Upper lobe of right lung (tissue), 1 donor: ENCODE data around the gene FAM114A1. TPM values are rescaled to one million over a fixed set of nuclear protein-coding genes. Genes with fewer than 3 reads are reported as not detected.

ENCODE experiments used
- ATAC-seq: fragments of 200-7000 bp; cut with Tn5 transposase; one replicate; pipeline ENCODE4 v1.9.1; 2020; ENCODE audit warnings: mild to moderate bottlenecking, moderate library complexity
- DNase-seq: peaks from one replicate; pipeline ENCODE4 v3.0.0-alpha.2; 2020
- H3K27ac ChIP-seq: fragments of 200-600 bp; one replicate; pipeline ENCODE4 v1.8.0; 2022
- H3K27me3 ChIP-seq: fragments of 200-600 bp; one replicate; pipeline ENCODE4 v1.8.0; 2022; ENCODE audit warnings: mild to moderate bottlenecking
- H3K36me3 ChIP-seq: fragments of 200-600 bp; one replicate; pipeline ENCODE4 v1.8.0; 2022
- H3K4me1 ChIP-seq: fragments of 200-600 bp; one replicate; pipeline ENCODE4 v1.8.0; 2022
- H3K4me3 ChIP-seq: fragments of 200-600 bp; one replicate; pipeline ENCODE4 v1.8.0; 2022; ENCODE audit warnings: mild to moderate bottlenecking
- H3K9me3 ChIP-seq: fragments of 200-600 bp; one replicate; pipeline ENCODE4 v1.8.0; 2022
- CTCF ChIP-seq: fragments of 200-600 bp; IDR thresholded peaks from one replicate; pipeline ENCODE4 v1.8.0; 2022; ENCODE audit warnings: antibody characterized with exemption
- intact Hi-C: fragments of 100-400 bp; cut with DNase I; formaldehyde crosslinking; loops from one replicate; pipeline ENCODE4 v1.11.0; 2022
- total RNA-seq: library from RNA; stranded (reverse); fragmentation: NEBNext Ultra II Directional; extraction: Animal tissue kit (Norgen Biotek cat#: 25700); gene quantifications from one replicate; pipeline ENCODE4 v1.2.1, GENCODE V29; 2021
- donor health status: DM: no; HTN: yes; CAD: no; lungs with severe emphysema.

Gene FAM114A1
- total RNA-seq, 1 donor from 2014 or later = 39.8 TPM

GRCh38 chr4:38832624-38833528, 34.7 kb upstream of the FAM114A1 start:
- H3K27me3 ChIP-seq = no peaks in the 10 kb centered on the region
- no peaks in the 10 kb centered on the region for H3K36me3 ChIP-seq
- TF ChIP-seq CTCF = no peak
- ATAC-seq (peak; percentile 55), DNase-seq (no peak)
- no peaks in the 10 kb centered on the region for H3K4me1 ChIP-seq
- H3K27ac ChIP-seq = no peak overlapping the region
- H3K4me3 ChIP-seq = no peak overlapping the region
- H3K9me3 ChIP-seq = no peaks in the 10 kb centered on the region
- intact Hi-C loops = no loop called here

- Histone ChIP-seq H3K4me3 (no peak overlapping the region), H3K9me3 (no peaks in the 10 kb centered on the region), H3K4me1 (no peaks in the 10 kb centered on the region), H3K27me3 (no peaks in the 10 kb centered on the region), H3K27ac (no peak overlapping the region), H3K36me3 (no peaks in the 10 kb centered on the region)
- ATAC-seq (no peak), DNase-seq (no peak)
- TF ChIP-seq CTCF = no peak
- intact Hi-C loops = no loop called here
Observed at GRCh38 chr4:38834570-38834969, 33.0 kb upstream of the FAM114A1 start.

- Histone ChIP-seq H3K36me3 (no peaks in the 10 kb centered on the region), H3K27ac (no peak overlapping the region), H3K27me3 (no peaks in the 10 kb centered on the region), H3K4me3 (no peak overlapping the region), H3K9me3 (no peaks in the 10 kb centered on the region), H3K4me1 (no peaks in the 10 kb centered on the region)
- DNase-seq (no peak), ATAC-seq (no peak)
- TF ChIP-seq CTCF = no peak
- intact Hi-C loops = no loop called here
Observed at GRCh38 chr4:38837334-38837733, 30.3 kb upstream of the FAM114A1 start.

- H3K27ac ChIP-seq = no peak overlapping the region
- H3K36me3 ChIP-seq = no peaks in the 10 kb centered on the region
- DNase-seq (no peak), ATAC-seq (no peak)
- intact Hi-C loops = no loop called here
- no peaks in the 10 kb centered on the region for H3K27me3 ChIP-seq
- H3K4me3 ChIP-seq = no peak overlapping the region
- no peak for TF ChIP-seq CTCF
- H3K9me3 ChIP-seq = no peaks in the 10 kb centered on the region
- no peaks in the 10 kb centered on the region for H3K4me1 ChIP-seq
Observed at GRCh38 chr4:38837849-38838248, 29.8 kb upstream of the FAM114A1 start.

GRCh38 chr4:38842994-38843393, 24.6 kb upstream of the FAM114A1 start:
- no peak for TF ChIP-seq CTCF
- H3K27me3 ChIP-seq = no peaks in the 10 kb centered on the region
- no peaks in the 10 kb centered on the region for H3K9me3 ChIP-seq
- H3K27ac ChIP-seq = no peak overlapping the region
- DNase-seq = no peak
- H3K4me3 ChIP-seq = no peak overlapping the region
- H3K4me1 ChIP-seq = no peaks in the 10 kb centered on the region
- H3K36me3 ChIP-seq = no peaks in the 10 kb centered on the region
- no peak for ATAC-seq
- intact Hi-C loops = no loop called here
